Skin of body (tissue), 2 donors: ENCODE results near the gene DOCK10. TPM values are rescaled to one million over a fixed set of nuclear protein-coding genes. Genes with fewer than 3 reads are reported as not detected.
"Not testable (repeated sequence)": the region's sequence is repeated elsewhere in the genome, so short reads cannot be mapped to it uniquely, and the experiment has no call there.

ENCODE experiments used
- DNase-seq: peaks from one replicate; lab custom pipeline; 2025; lab: John Stamatoyannopoulos, UW
- total RNA-seq: library from RNA; depleted of rRNA; stranded (reverse); fragments of >200 nt; gene quantifications from one replicate; pipeline ENCODE4 v1.2.3, GENCODE V29; 2014

Gene DOCK10
- total RNA-seq: 21.3 TPM

DNA sequence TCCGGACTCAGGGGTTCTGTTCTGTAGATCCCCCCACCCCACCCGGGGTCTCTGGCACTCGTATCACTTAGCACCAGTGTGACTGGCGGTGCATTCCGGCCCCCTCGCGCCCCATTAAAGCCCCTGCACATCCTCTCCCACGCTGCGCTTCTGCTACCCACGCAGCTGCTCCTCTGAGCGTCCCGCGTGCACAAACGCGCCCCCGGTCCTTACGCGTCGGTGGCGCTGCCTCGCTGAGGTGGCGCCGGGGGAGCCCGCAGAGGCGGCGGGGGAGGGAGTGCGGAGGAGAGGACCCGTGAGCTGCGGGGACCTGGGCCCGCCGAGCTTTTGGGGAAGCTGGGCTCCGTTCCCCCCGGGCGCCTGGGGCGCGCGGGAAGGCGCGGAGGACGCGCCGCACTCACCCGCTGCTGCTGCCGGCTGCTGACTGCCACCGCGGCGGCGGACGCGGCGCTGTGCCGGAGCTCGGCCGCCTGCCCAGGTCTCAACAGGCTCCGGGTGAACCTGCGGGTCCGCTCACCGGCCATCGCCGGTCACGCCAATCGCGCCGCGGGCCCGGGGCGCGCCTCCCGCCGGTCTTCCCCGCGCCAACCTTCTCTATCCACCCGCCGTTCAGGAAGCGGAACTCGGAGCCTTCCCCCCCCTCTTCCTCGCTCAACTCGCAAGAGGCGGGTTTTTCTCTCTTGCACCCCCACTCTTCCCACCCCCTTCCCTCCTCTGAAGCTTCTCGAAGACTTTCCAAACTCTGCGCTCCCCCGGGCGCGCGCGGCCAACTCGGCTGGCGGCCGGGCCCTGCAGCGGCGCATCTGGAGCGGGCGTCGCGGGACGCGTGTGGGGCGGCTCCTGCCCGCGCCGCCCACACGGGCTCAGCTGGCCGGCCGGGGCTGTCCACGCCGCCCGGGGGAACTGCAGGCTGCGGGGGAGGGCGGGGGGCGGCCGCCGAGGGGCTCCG lies at the start of gene DOCK10:
DOCK10 (minus strand) TSS at position 618 of the 949 bp plus-strand sequence; CDS start at position 524, 94 bp downstream.
- peak; percentile 11 for DNase-seq

DNA sequence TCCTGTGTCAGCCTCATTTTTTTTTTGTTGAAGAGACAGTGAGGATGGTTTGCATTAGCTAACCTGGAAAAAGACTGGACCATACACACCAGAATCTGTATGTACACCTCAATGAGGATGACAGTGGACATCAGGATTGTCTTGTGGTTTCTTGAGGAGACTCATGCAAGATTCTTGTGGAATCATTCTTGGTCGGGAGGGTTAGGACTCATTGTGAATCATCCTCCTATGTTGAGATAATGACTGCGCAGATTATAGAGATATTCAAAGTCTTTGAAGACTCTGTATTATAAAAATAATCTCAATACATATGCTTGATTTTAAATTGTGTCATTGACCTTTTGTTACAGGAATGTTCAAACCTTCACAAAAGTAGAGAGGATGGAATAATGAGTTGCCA lies 49.1 kb upstream of the DOCK10 start:
- no peak for DNase-seq

DNA sequence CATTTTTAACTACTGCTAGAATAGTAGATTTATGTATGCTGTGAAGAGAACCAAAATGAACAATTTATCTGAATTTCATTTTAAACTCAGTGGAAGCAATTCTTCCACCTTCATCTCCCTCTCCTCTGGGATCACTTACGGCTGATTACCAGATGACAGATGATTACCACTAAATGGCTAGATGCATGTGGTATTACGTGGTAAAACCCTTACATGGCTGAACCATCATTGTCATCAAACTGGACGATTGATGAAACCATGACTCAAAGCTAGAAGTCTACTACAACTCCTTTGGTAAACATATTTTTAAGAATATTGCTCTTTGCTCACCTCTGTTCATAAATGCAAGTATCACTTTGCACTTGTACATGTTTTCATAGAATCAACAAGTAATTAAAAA lies 48.5 kb upstream of the DOCK10 start:
- no peak for DNase-seq

DNA sequence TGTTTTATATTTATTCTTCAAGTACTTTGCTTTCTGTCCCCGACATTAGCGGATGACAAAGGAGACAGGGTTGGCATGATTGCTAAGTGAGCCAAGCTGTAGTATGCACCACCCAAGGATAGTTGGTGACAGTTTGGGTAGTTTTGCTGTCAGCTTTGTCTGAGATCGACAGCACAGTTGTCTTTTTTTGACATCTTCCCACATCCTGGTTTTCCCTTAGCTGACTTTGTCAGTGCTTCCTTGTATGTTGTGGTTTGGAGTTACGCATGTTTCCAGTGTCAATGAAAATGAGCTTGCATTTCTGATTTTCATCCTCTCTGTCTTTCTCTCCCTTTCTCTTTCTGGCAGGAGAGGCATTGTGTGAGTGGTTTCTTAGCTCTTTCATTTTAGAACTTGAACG lies 44.6 kb upstream of the DOCK10 start:
- no peak for DNase-seq

DNA sequence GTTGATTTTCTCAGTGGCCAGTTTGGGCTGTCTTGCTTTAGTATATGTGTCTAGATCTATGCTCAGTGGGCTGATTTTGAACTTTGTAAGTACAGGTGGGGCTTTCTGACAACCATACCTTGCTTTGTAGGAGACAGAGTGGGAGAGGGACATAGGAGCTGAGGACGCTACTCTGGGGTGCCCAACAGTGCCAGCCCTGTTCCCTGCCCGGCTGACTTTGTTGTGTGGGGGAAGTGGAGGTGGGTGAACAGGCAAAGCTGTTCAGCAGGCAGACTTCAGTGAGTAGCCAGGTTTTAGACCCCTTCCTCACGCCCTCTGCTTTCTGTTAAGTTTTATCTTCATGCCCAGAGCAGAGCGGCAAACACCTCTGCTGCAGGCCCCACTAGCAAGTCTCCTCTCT lies 44.2 kb upstream of the DOCK10 start:
- DNase-seq: no peak

DNA sequence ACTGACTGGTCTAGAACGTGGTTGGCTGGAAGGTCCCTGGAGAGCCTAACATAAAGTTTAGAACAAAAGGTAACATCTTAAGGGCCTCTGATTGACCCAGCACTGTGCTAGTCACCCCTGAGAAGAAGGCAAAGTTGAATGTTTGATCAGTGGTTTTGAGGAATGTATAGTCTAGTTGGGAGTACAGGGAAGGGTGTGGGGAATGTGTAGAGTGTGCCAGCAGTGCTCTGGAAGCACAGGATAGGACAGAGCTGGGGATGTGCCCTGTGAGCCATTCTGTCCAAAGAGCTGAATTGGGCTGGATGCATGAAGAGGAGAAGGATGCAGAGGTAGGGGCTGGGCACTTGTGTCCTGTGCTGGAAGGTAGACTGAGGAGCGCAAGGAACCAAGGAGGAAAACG lies 41.0 kb upstream of the DOCK10 start:
- DNase-seq: no peak

DNA sequence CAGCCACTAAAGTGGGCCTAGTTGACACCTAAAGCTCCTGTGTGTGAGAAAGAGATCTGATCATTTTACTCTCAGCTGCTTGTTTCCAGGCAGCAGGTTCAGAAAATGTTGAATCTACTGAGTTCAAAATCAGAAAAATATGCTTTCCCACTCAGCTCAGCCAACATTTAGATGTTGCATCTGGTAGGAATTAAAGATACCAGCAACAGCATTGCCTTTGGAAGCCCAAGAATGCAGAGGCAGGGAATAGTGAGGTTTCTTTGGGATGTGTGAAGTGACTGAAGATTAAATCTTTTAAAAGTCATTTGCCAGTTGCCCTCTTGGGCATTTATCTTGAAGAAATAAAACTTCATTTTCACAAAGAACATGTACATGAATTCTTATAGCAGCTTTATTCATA lies 33.9 kb upstream of the DOCK10 start:
- peak; percentile 83 for DNase-seq

DNA sequence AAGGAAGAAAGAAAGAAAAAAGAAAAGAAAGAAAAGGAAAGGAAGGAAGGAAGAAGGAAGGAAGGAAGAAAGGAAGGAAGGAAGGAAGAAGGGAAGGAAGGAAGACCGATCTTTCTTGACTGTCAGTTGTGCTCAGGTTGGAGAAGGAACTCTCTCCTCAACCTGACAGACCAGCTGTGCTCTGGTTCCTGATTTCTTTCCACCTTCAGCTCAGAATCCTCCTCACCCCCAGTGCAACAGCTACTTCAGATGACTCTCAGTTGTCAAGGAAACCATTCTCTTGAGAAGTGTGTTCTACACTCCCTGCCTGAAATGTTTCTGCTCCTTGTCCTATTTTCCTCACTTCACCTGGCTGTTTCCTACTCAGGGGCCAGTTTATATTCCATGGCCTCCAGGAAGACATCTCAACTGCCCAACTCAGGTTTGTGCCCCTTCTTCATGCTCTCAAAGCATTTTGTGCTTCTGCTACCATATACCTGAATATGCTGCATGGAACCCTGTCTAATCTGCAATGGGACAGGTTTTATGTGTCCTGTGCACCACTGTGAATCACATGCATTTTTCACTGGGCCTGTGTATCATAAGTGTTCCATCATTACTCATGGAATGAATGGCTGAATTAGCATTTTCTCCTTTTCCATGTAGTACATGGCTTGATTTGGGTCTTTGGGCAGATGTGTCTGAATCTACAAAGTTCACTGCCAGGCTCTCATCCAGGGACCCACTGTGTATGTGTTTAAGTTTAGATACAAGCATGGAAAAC lies 32.8 kb upstream of the DOCK10 start:
- DNase-seq: peak; percentile 12

DNA sequence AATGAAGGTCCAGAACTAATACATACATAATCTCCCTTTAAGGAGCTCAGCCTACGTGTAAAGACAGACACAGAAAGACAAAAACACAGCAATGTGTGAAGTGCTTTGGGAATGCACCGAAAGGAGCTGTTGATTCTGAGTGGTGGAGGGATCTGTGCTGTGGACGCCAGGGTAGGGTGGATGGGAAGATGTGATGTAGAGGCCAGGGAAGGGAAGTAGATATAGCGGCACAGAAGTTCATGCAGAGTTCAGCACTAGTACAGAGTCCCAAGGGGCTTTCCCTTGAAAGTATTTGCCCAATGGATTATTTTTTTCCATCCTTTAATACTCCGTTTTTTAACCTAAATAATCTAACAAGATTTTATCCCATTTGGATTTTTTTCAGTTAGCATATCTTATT lies 32.1 kb upstream of the DOCK10 start:
- peak; percentile 25 for DNase-seq

DNA sequence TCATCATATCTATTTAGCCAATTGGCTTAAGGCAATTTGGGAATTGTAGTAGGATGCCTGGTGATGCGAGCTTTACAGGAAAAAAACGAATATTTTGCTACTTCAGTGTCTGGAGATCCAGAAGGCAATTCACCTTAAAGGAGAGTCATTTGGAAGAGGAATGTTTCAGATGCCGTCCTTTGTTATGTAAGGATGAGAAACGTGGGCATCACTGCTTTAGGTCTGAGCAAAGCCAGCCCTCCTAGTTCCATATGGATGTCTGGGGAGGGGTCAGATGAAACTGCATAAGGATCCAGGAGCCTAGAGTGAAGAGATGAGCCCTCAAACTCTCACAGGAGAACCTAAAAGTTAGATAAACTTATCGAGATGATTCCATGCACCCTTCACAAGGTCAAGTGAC lies 30.9 kb upstream of the DOCK10 start:
- DNase-seq: no peak

DNA sequence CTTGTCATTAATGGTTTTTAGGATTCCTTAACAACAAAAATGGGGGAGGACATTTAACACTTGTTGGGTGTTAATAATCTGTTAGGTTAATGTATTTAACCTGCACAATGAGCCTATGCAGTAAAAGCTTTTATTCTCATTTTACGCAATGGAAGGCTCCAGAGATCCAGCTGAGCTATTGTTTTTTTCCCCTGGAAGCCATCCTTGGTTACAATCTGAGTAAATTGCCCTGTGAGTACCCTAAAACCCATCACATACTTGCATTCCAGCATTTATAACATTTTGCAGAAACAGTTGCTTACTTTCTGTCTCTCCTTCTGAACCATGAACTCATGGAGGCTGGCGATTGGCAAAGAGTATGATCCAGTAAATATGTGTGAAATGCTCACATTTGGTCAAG lies 30.2 kb upstream of the DOCK10 start:
- no peak for DNase-seq

DNA sequence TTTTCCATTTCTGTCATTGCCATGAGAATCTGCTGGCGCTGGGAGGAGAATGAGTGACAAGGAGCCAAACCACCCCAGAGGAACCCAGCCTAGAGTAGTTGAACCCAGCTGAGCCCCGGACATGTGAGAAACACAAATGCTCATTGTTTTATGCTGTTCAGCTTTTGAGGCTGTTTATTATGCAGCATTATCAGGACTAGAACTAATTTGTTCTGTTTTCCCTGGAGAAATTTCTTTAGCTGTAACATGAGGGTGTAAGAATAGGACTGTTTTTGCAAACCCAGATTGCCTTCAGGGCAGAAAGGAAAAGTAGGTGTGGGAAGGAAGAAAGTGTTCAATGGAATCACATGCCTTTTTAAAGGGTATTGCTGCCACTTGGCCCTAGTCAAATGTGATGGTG lies 28.5 kb upstream of the DOCK10 start:
- DNase-seq: no peak

DNA sequence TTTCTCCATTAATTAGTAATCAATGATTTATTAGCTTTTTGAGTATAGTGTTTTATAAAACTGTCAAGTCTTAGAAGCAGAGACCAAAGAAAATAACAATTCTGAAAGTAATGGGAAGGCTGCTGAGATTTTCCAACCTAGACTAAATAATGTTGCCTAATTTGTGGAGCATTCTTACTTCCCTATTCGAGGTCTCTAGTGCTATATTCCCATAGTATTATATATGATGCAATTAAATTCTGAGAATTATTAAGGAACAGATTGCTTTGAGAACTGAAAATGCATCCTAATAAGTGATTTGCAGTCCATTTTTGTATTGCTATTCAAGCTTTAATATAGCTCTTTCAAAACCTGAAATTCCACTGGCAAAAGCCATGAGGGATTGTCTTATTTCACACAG lies 27.7 kb upstream of the DOCK10 start:
- DNase-seq: no peak

DNA sequence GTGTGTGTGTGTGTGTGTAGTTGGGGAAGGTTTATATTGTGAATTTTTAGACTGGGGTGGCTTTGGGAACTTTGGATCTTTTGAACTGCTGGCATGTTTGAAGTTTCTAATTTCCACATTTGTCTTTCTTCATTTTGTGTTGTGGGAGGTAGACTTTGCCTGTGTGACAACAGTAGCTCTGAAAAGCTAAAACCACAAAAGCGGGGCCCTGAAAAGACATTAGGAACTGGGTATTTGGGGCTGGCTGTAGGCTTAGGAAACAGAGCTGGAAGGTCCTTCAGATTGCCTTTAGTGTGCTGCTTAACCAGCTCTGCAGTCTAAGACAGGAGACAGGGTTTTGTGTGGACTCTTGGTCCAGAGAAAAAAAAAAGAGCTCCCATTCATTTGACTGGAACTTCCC lies 27.2 kb upstream of the DOCK10 start:
- no peak for DNase-seq

DNA sequence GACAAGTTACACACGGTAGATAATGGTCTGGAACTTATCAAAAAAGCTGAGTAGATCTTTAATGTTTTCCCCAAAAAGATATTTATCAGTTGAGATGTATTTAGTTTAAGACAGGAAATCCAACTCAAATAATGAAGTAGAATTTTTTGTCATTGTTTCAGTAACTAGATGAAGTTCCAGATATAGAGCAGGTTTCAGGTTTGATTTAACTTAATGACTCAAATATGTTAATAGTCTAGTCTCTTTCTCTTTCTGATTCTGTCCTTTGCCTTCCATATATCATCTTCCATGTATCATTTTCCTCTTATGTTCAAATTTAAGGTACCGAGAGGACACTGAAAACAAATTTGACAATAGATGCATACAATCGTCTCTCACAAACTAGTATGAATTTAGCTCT lies 23.6 kb upstream of the DOCK10 start:
- DNase-seq: no peak

DNA sequence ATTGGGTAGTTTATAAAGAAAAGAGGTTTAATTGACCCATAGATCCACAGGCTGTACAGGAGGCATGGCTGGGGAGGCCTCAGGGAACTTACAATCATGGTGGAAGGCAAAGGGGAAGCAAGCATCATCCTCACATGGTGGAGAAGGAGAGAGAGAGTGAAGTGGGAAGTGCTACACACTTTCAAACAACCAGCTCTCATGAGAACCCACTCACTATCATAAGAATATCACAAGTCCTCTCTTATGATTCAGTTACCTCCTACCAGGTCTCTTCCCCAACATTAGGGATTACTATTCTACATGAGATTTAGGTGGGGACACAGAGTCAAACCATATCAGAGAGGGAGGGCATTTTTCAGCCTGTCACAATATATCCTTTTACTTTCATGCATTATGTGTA lies 22.7 kb upstream of the DOCK10 start:
- no peak for DNase-seq

DNA sequence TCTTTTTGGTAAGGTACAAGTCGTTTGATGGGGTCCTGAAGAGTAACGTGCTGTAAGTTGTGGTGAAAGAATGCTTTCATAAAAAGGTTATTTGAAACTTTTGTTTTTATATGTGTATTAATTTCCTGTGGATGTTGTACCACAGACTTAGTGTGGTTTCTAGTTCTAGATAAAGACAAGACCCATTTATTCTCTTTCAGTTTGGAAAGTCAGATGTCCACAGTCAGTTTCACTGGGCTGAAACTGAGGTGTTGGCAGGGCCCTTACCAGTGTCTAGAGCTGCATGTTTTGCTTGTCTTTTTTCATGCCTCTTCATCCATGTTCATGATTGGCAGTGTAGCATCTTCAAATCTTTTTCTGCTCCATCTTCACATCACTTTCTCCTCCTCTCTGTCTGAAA lies 22.1 kb upstream of the DOCK10 start:
- no peak for DNase-seq

DNA sequence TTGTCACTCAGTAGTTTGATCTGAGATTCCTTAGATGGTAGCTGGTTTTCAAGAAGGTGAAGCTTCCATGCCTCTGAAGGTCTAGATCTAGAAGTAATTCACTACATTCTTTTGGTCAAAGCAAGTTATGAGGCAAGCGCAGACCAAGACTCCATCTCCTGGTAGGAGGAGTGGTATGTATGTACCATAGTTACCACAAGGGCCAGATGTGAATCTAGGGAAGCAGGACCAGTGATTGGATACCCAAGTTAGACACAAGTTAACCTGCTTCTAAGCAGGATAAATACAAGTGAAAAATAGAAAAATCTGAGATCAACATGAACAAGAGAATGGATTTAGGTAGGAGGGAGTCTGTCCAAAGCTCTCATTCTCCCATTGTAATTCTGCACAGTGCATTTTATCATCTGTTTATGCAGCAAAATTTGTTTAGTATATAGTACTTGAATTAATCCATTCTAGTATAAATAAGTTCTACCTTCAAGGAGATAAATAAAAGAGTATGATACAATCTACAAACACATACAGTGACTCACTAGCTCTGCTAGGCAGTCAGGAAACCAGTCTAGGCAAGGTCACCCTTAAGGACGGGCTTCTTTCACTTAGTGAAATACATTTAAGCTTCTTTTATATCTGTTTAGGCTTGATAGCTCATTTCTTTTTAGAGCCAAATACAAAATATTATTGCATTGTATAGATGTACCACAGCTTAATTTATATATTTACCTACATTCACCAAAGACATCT lies 14.2 kb upstream of the DOCK10 start:
- DNase-seq: no peak

DNA sequence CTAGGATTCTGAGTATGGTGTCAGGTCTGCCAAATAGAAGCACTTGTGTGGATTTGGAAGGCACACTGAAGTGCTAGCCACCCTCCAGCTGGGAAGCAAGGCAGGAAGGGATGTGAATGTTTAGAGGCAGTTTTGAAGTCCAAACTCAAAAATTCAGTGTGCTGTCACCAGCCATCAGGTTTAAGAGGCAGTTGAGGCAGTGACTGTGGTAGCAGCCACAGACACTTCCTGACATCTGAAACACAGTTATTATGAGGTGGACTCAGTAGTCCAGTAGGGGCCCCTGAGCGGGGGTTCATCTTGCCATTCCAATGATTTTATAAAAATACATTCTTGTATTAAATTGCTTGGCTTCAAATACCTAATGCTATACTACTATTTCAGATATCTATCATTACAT lies 13.4 kb upstream of the DOCK10 start:
- no peak for DNase-seq

DNA sequence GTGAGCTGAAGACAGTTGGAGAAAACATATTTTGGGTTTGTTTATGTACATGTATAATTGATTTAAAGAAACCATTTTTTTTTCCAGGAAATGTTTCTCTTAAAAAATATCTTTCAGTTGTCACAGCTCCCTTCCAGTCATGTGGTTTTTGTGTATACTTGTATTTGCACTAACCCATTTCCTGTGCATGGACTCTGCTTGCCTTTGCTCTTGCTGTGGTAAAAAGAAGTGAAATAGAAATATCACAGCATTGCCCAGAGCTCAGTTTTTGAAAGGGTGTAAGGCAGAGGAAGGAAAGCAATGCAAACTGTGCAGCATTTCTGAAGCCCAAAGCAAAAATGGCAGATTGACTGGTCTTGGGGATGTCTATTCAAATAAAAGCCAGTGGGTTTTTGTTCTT lies 10.4 kb upstream of the DOCK10 start:
- DNase-seq: no peak

DNA sequence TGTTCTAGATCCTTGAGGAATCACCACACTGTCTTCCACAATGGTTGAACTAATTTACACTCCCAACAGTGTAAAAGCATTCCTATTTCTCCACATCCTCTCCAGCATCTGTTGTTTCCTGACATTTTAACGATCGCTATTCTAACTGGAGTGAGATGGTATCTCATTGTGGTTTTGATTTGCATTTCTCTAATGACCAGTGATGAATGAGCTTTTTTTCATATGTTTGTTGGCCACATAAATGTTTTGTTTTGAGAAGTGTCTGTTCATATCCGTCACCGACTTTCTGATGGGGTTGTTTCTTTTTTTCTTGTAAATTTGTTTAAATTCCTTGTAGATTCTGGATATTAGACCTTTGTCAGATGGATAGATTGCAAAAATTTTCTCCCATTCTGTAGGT lies 5.2 kb upstream of the DOCK10 start:
- DNase-seq: not testable (repeated sequence)

DNA sequence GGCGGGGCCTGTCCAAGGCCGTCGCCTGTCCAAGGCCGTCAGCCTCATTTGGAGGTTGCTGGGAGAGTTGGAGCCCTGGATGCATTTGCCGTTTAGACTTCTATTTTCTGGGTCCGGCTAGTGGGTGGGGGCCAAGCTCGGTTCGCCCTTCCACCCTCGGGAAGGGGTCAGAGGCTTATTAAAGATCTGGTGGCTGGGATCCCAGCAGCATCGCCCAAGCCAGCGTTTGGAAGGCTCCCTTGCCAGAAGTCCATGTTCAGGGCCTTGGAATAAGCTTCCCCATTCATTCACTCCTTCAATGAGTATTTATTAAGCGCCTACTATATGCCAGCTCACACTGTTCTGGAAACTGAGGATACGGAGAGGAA lies 516 bp upstream of the DOCK10 start:
- DNase-seq: no peak
